OCI-LY7 (cell line): ENCODE measurements around the gene SRP68.

Source experiments
- CTCF ChIP-seq: fragments of 200-600 bp; sonication (generic); conservative IDR thresholded peaks from 2 replicates; pipeline ENCODE4 v1.5.1; 2014; ENCODE audit warnings: mild to moderate bottlenecking, antibody characterized with exemption, low read length, moderate library complexity, mixed read lengths
- EZH2phosphoT487 ChIP-seq: fragments of 200-600 bp; sonication (generic); IDR thresholded peaks from 2 replicates; pipeline ENCODE4 v1.6.1; 2018; ENCODE audit warnings: low read depth, borderline replicate concordance, mild to moderate bottlenecking, mixed run types, antibody characterized with exemption, low read length, moderate library complexity, mixed read lengths

GRCh38 chr17:76014100-76014924, 58.0 kb downstream of the SRP68 start:
- TF ChIP-seq CTCF = peak; percentile 99
- no peak for TF ChIP-seq EZH2phosphoT487
